Heart right ventricle (tissue), 16 donors: ENCODE data around the gene CCS. TPM values are rescaled to one million over a fixed set of nuclear protein-coding genes. Genes with fewer than 3 reads are reported as not detected.
"Not testable (repeated sequence)": the region's sequence is repeated elsewhere in the genome, so short reads cannot be mapped to it uniquely, and the experiment has no call there.

Experiments used
- ATAC-seq, 8 donors: fragments of 200-7000 bp; cut with Tn5 transposase; one replicate each; pipeline ENCODE4 v1.9.1; 2020; ENCODE audit warnings: mild to moderate bottlenecking in 8 of 8, moderate library complexity in 8 of 8, moderate number of reproducible peaks in 1 of 8
- DNase-seq, 2 donors: peaks; one replicate each; pipeline ENCODE4 v3.0.0-alpha.2; 2020
- H3K27ac ChIP-seq, 10 donors: fragments of 200-600 bp; sonication (generic) in 2 of 10; one replicate each; pipeline versions ENCODE4 v1.5.0 to v1.8.0; 2020 to 2022; ENCODE audit warnings: mild to moderate bottlenecking in 3 of 10
- H3K27me3 ChIP-seq, 7 donors: fragments of 200-600 bp; one replicate each; pipeline ENCODE4 v1.8.0; 2021 to 2022; ENCODE audit warnings: mild to moderate bottlenecking in 2 of 7
- H3K36me3 ChIP-seq, 9 donors: fragments of 200-600 bp; sonication (generic) in 1 of 9; one replicate each; pipeline versions ENCODE4 v1.5.0 to v1.8.0; 2020 to 2022; ENCODE audit warnings: mild to moderate bottlenecking in 2 of 9
- H3K4me1 ChIP-seq, 9 donors: fragments of 200-600 bp; sonication (generic) in 1 of 9; one replicate each; pipeline versions ENCODE4 v1.5.0 to v1.8.0; 2020 to 2022; ENCODE audit warnings: mild to moderate bottlenecking in 4 of 9
- H3K4me3 ChIP-seq, 10 donors: fragments of 200-600 bp; sonication (generic) in 2 of 10; one replicate each; pipeline versions ENCODE4 v1.5.0 to v1.8.0; 2020 to 2022; ENCODE audit warnings: mild to moderate bottlenecking in 7 of 10, moderate library complexity in 2 of 10
- H3K9me3 ChIP-seq, 11 donors: fragments of 200-600 bp in 10 of 11; sonication (generic) in 2 of 11; one replicate each; pipeline versions ENCODE4 v1.5.0 to v1.8.0; 2013 to 2022; ENCODE audit warnings: mild to moderate bottlenecking in 2 of 11, control low read depth in 1 of 11, moderate library complexity in 1 of 11
- WGBS, 2 donors: extraction: QIAGEN DNeasy Blood & Tissue Kit; methylation state at CpG; one replicate each; pipeline ENCODE4 v1.1.7; 2013; ENCODE audit warnings: inconsistent platforms in 1 of 2; 5-methylcytosine and 5-hydroxymethylcytosine counted together
- intact Hi-C, 10 donors: fragments of 100-400 bp; cut with DNase I; formaldehyde crosslinking; loops; one replicate each; pipeline versions ENCODE4 v1.11.1 to v1.14.2; 2022
- polyA plus RNA-seq, 2 donors: library from polyadenylated mRNA; stranded (reverse); fragments of 200-250 nt; gene quantifications; one replicate each; pipeline ENCODE4 v1.2.3, GENCODE V29; 2013
- total RNA-seq, 10 donors: library from RNA; stranded (reverse); fragmentation: NEBNext Ultra II Directional in 3 of 10; extraction: Animal tissue kit (Norgen Biotek cat#: 25700) in 3 of 10; gene quantifications; one replicate each; pipeline versions ENCODE4 v1.2.1 to v1.2.4, GENCODE V29; 2021 to 2023
- TF ChIP-seq, protein P1 (sequence below), 9 donors: fragments of 200-600 bp; sonication (generic) in 2 of 9; IDR thresholded peaks; one replicate each; pipeline versions ENCODE4 v1.5.0 to v1.8.0; 2021 to 2022; ENCODE audit warnings: antibody characterized with exemption in 9 of 9, mild to moderate bottlenecking in 5 of 9, moderate library complexity in 1 of 9
- donor health status: Arrhythmogenic right ventricular cardiomyopathy.
- donor health status: ischemic (EF 13 %, LVEDD 7.1; RV severe dilation, severe dysfunction).
- donor health status: healthy with polysubstance abuse.
- donor health status: DM: no; HTN: yes; CAD: no.
- donor health status: DM: no; HTN: no; CAD: no.
- donor health status: ischemic (EF 25% LVEDD 6.9; RV normal size, moderate dysfunction).
- donor health status: ischemic (EF 25% LVEDD 5.7; RV mildly dilated, moderate dysfunction).
- donor health status: healthy.
- donor health status: DM: yes; HTN: yes; CAD: no.
- donor health status: Ischemic cardiomyopathy.
- donor health status: ischemic (EF 35%, LVEDD 5.7; RV mildly dilated, moderate dysfunction).
- donor health status: nonischemic (EF 11% LVEDD 7.7; RV severe dilation, severe dysfunction).
- donor health status: DM: yes; HTN: yes; CAD: no.
- donor health status: PGD.
- donor health status: ischemic (EF 29% LVEDD 5.4; RV normal size, mild dysfunction).
- donor health status: nonischemic (EF 23%, LVEDD 6.1; RV moderate dilation, normal function).

The CCS gene
- total and polyA plus RNA-seq, 12 donors = 15.9 to 73.6 (median 21.0) TPM

DNA sequence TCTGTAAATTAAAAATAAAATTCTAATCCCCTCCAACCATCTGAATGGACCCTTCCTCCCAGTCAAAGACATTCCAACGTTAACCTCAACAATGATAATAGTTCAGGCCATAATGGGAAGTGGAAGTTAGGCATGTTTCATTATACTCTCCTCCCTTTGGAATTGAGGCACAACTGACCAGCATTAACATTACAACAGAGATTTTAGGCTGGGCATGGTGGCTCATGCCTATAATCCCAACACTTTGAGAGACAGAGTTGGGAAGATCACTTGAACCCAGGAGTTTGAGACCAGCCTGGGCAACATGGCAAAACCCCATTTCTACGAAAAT, 22.2 kb upstream of the CCS start:
- DNase-seq (no peak), ATAC-seq (no peak)
- intact Hi-C loops = loop anchor here in 6 of 10 donors (5.0 to 10.0 kb wide), 3 partner anchors 116 to 274 kb away; partner anchors contain the start of gene RCE1 (in 1 of the 6)
- TF ChIP-seq, protein P1, sequence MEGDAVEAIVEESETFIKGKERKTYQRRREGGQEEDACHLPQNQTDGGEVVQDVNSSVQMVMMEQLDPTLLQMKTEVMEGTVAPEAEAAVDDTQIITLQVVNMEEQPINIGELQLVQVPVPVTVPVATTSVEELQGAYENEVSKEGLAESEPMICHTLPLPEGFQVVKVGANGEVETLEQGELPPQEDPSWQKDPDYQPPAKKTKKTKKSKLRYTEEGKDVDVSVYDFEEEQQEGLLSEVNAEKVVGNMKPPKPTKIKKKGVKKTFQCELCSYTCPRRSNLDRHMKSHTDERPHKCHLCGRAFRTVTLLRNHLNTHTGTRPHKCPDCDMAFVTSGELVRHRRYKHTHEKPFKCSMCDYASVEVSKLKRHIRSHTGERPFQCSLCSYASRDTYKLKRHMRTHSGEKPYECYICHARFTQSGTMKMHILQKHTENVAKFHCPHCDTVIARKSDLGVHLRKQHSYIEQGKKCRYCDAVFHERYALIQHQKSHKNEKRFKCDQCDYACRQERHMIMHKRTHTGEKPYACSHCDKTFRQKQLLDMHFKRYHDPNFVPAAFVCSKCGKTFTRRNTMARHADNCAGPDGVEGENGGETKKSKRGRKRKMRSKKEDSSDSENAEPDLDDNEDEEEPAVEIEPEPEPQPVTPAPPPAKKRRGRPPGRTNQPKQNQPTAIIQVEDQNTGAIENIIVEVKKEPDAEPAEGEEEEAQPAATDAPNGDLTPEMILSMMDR (IDR thresholded peaks at IDR 0.05) = no peak
- H3K36me3 ChIP-seq = peaks cover 0 to 5% (median 0%) of the 10 kb centered on the region in 9 donors
- H3K4me1 ChIP-seq = peaks cover 3 to 14% (median 13%) of the 10 kb centered on the region in 9 donors
- H3K9me3 ChIP-seq = no peaks in the 10 kb centered on the region
- peaks cover 0 to 22% (median 0%) of the 10 kb centered on the region in 7 donors for H3K27me3 ChIP-seq
- H3K4me3 ChIP-seq = no peak overlapping the region
- no peak overlapping the region for H3K27ac ChIP-seq
- 68 to 76% methylated on average over 2 of the region's 2 CpGs for WGBS, 2 donors

DNA sequence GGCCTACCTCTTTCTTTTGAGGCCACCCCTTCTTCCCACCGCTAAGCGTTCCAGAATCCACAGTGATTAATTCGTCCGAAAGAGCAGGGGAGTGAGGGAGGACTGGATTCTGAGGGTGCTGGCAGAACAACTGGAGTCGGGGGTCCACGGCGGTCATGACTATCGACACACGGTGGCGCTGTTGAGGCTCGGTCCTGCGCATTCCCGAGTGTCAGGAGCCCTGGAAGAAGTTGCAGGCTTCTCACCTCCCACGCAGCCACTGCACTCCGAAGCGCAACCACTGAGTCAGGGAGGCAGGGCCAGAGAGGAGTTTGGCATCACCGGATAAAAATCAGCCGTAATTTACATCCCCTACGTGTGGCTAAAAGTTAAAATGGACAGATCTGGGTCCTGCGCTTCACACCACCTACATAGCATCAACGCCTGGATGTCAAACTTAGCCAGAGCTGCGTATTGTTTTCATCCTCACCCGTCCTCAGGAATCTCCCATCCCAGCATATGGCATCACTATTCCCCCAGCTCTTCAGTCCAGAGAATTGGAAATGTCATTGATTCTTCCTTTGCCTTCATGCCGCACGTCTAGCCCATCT, 13.9 kb upstream of the CCS start:
- intact Hi-C loops = loop anchor here in 9 of 10 donors (1.0 to 10.0 kb wide), 7 partner anchors 98 to 266 kb away; partner anchors contain the start of genes RBM4B (in 1 of the 9) and RCE1 (in 1 of the 9)
- no peak overlapping the region for H3K27ac ChIP-seq
- H3K36me3 ChIP-seq = no peaks in the 10 kb centered on the region
- TF ChIP-seq, protein P1 (IDR thresholded peaks at IDR 0.05) = peak; percentile 70 to 88 (median 85)
- H3K9me3 ChIP-seq = peaks cover 0 to 13% (median 0%) of the 10 kb centered on the region in 11 donors
- H3K4me1 ChIP-seq = peaks cover 0 to 8% (median 6%) of the 10 kb centered on the region in 9 donors
- H3K4me3 ChIP-seq = no peak overlapping the region
- ATAC-seq = peak; percentile 88 to 94 (median 92)
- peak; percentile 82 to 85 for DNase-seq
- 12 to 15% methylated on average over 25 of the region's 25 CpGs for WGBS, 2 donors
- no peaks in the 10 kb centered on the region for H3K27me3 ChIP-seq

DNA sequence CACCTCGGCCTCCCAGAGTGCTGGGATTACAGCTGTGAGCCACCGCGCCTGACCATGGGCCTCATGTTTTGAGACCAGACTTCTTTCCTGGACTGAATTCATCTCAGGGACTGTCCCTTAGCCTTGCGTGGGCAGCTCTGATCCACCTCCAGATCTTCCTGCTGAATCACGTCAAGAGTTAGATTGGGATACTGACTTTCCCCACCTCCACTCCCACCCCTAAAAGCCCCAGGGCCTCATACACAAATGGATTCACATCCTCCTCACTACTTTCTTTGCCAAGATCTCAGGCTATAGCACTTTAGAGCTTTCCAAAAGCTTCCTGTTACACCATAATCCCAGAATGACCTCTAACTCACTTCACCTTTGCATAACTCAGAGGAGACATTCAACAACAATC, 12.2 kb upstream of the CCS start:
- ATAC-seq (peak in 2 of 8 donors; percentile 25 to 45), DNase-seq (no peak)
- 55 to 67% methylated on average over 5 of the region's 5 CpGs for WGBS, 2 donors
- H3K27ac ChIP-seq = no peak overlapping the region
- no peak overlapping the region for H3K4me3 ChIP-seq
- intact Hi-C loops = loop anchor here in 1 of 10 donors (5.0 kb wide), 1 partner anchor 96 kb away; the partner anchor contains the start of gene RBM4B
- peaks cover 0 to 13% (median 0%) of the 10 kb centered on the region in 11 donors for H3K9me3 ChIP-seq
- H3K36me3 ChIP-seq = no peaks in the 10 kb centered on the region
- peaks cover 0 to 8% (median 6%) of the 10 kb centered on the region in 9 donors for H3K4me1 ChIP-seq
- TF ChIP-seq, protein P1 (IDR thresholded peaks at IDR 0.05) = no peak
- H3K27me3 ChIP-seq = no peaks in the 10 kb centered on the region

DNA sequence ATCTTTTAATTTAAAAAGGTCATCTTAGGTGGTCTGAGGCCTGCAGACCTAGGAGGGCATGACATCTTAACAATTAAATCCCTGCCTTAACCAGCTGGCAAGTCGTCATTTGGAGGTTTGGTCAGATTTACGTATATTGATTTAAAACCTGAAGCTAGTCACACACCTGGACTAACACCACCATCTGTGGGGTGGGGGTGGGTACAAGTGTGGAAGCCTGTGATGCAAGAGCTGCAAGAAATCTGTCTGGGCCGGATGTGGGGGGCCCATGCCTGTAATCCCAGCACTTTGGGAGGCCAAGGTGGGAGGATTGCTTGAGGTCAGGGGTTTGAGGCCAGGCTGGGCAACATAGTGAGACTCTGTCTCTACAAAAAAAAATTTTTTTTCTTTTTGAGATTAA, 11.7 kb upstream of the CCS start:
- intact Hi-C loops = loop anchor here in 1 of 10 donors (5.0 kb wide), 1 partner anchor 96 kb away; the partner anchor contains the start of gene RBM4B
- no peaks in the 10 kb centered on the region for H3K27me3 ChIP-seq
- H3K36me3 ChIP-seq = no peaks in the 10 kb centered on the region
- DNase-seq (no peak), ATAC-seq (no peak)
- peaks cover 0 to 8% (median 6%) of the 10 kb centered on the region in 9 donors for H3K4me1 ChIP-seq
- no peak overlapping the region for H3K4me3 ChIP-seq
- peaks cover 0 to 13% (median 0%) of the 10 kb centered on the region in 11 donors for H3K9me3 ChIP-seq
- H3K27ac ChIP-seq = no peak overlapping the region
- 78 to 81% methylated on average over 3 of the region's 3 CpGs for WGBS, 2 donors
- TF ChIP-seq, protein P1 (IDR thresholded peaks at IDR 0.05) = no peak

DNA sequence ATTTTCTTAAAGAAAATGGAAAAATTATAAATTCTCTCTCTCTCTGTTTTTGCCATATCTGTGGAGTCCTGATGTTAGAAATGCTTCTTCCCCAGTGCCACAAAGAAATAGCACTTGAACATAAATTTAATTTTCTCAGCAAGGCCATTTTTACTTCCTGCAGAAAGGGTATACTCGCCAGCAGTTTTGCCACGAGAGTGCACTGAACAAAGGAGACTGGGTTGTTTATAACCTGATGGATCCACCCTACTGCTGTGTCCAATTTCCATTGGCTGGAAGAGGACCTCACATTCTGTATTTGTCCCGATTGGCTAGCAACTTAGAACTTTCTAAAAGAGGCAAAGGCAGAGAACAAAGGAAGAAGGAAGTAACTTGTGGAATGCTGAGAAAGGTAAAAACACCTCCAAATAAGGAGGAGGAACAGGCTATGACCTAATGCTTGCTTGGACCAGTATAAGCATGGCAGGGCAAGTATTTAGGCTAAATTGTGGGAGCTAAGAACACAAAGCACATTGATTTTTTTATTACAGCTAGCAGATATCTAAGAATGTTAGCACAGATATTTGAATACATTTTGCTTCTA, 10.3 kb upstream of the CCS start:
- H3K36me3 ChIP-seq, DNase-seq, H3K4me1 ChIP-seq, ATAC-seq, H3K4me3 ChIP-seq, H3K27ac ChIP-seq, H3K27me3 ChIP-seq: not testable (repeated sequence)
- H3K9me3 ChIP-seq = peaks cover 0 to 13% (median 0%) of the 10 kb centered on the region in 11 donors
- intact Hi-C loops = loop anchor here in 1 of 10 donors (5.0 kb wide), 1 partner anchor 95 kb away; the partner anchor contains the start of gene RBM4B
- WGBS, 2 donors = 85 to 86% methylated on average over 3 of the region's 3 CpGs

DNA sequence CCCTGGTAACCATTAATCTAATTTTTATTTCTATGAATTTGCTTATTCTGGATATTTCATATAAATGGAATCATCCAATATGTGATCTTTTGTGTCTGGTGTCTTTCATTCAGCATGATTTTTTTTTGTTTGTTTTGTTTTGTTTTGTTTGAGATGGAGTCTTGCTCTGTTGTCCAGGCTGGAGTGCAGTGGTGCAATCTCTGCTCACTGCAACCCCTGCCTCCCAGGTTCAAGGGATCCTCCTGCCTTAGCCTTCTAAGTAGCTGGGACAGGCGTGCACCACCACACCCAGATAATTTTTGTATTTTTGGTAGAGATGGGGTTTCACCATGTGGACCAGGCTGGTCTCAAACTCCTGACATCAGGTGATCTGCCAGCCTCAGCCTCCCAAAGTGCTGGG, 7.5 kb upstream of the CCS start:
- H3K27ac ChIP-seq, ATAC-seq, H3K36me3 ChIP-seq, DNase-seq, H3K27me3 ChIP-seq, intact Hi-C loops, H3K4me3 ChIP-seq, H3K4me1 ChIP-seq: not testable (repeated sequence)
- whole genome bisulfite sequencing, 2 donors = 90 to 95% methylated on average over 1 of the region's 1 CpG
- peaks cover 0 to 13% (median 0%) of the 10 kb centered on the region in 11 donors for H3K9me3 ChIP-seq
